ENCODE results near the gene PDE4A. TPM values are rescaled to one million over a fixed set of nuclear protein-coding genes. Genes with fewer than 3 reads are reported as not detected.

The PDE4A gene
- total RNA-seq, 2 donors from 2014 or later: 24.9 to 25.5 TPM

- Histone ChIP-seq H3K27ac (no peak overlapping the region), H3K9me3 (no peaks in the 10 kb centered on the region), H3K36me3 (no peaks in the 10 kb centered on the region), H3K4me3 (peak overlapping the region; percentile 56), H3K27me3 (replicated peaks; ENCODE audit: insufficient read depth) (no peaks in the 10 kb centered on the region), H3K4me1 (ENCODE audit: control insufficient read depth in 1 of 2, low read depth in 2 of 2) (peaks cover 8 to 12% of the 10 kb centered on the region in 2 donors)
- peak; percentile 25 for DNase-seq (ENCODE audit: low spot score)
- peak; percentile 41 for ATAC-seq (ENCODE audit: insufficient number of reproducible peaks, low FRiP score, low read depth)
- peak; percentile 83 for TF ChIP-seq CTCF (IDR thresholded peaks at IDR 0.05)
Observed at GRCh38 chr19:10505583-10506229, 85.4 kb downstream of the PDE4A start.

- Histone ChIP-seq H3K4me1 (ENCODE audit: control insufficient read depth in 1 of 2, low read depth in 2 of 2) (peaks cover 0 to 2% of the 10 kb centered on the region in 2 donors), H3K27me3 (replicated peaks; ENCODE audit: insufficient read depth) (no peaks in the 10 kb centered on the region), H3K9me3 (no peaks in the 10 kb centered on the region), H3K4me3 (no peak overlapping the region), H3K36me3 (no peaks in the 10 kb centered on the region), H3K27ac (no peak overlapping the region)
- DNase-seq (ENCODE audit: low spot score): no peak
- TF ChIP-seq CTCF (IDR thresholded peaks at IDR 0.05): no peak
- ATAC-seq (ENCODE audit: insufficient number of reproducible peaks, low FRiP score, low read depth): no peak
Observed at GRCh38 chr19:10508036-10508435, 87.7 kb downstream of the PDE4A start.

GRCh38 chr19:10508707-10509106 lies 88.4 kb downstream of the PDE4A start:
- Histone ChIP-seq H3K27ac (no peak overlapping the region), H3K27me3 (replicated peaks; ENCODE audit: insufficient read depth) (peaks cover 4% of the 10 kb centered on the region), H3K9me3 (no peaks in the 10 kb centered on the region), H3K4me3 (no peak overlapping the region), H3K36me3 (no peaks in the 10 kb centered on the region), H3K4me1 (ENCODE audit: control insufficient read depth in 1 of 2, low read depth in 2 of 2) (no peaks in the 10 kb centered on the region)
- TF ChIP-seq CTCF (IDR thresholded peaks at IDR 0.05): no peak
- no peak for ATAC-seq (ENCODE audit: insufficient number of reproducible peaks, low FRiP score, low read depth)
- no peak for DNase-seq (ENCODE audit: low spot score)

GRCh38 chr19:10510301-10510802 lies 90.0 kb downstream of the PDE4A start:
- no peaks in the 10 kb centered on the region for H3K9me3 ChIP-seq
- ATAC-seq (ENCODE audit: insufficient number of reproducible peaks, low FRiP score, low read depth): no peak
- H3K27me3 ChIP-seq (replicated peaks; ENCODE audit: insufficient read depth): peaks cover 5% of the 10 kb centered on the region

GRCh38 chr19:10513223-10513622 lies 92.9 kb downstream of the PDE4A start:
- H3K36me3 ChIP-seq: no peaks in the 10 kb centered on the region
- ATAC-seq (ENCODE audit: insufficient number of reproducible peaks, low FRiP score, low read depth): no peak
- no peaks in the 10 kb centered on the region for H3K9me3 ChIP-seq
- peaks cover 5 to 14% of the 10 kb centered on the region in 2 donors for H3K4me1 ChIP-seq (ENCODE audit: control insufficient read depth in 1 of 2, low read depth in 2 of 2)
- H3K27me3 ChIP-seq (replicated peaks; ENCODE audit: insufficient read depth): peaks cover 5% of the 10 kb centered on the region
- DNase-seq (ENCODE audit: low spot score): no peak
- no peak overlapping the region for H3K4me3 ChIP-seq
- no peak for TF ChIP-seq CTCF (IDR thresholded peaks at IDR 0.05)
- H3K27ac ChIP-seq: no peak overlapping the region

More at GRCh38 chr19:10510301-10510802, 90.0 kb downstream of the PDE4A start:
- Histone ChIP-seq H3K4me3 (no peak overlapping the region), H3K36me3 (no peaks in the 10 kb centered on the region), H3K4me1 (ENCODE audit: control insufficient read depth in 1 of 2, low read depth in 2 of 2) (no peaks in the 10 kb centered on the region), H3K27ac (no peak overlapping the region)
- no peak for DNase-seq (ENCODE audit: low spot score)
- TF ChIP-seq CTCF (IDR thresholded peaks at IDR 0.05): peak; percentile 52

All from thoracic aorta (tissue), 2 donors.